HEK293T (cell line): ENCODE measurements around the gene PLPP4.

Source experiments
- CTCF ChIA-PET: fragments of 350-600 bp; formaldehyde crosslinking; extraction: SDS; loops from one replicate; lab custom pipeline; 2021; ENCODE audit warnings: antibody characterized with exemption, inconsistent platforms; lab: Yijun Ruan, JAX
- POLR2A ChIA-PET: fragments of 350-600 bp; formaldehyde crosslinking; extraction: SDS; loops from one replicate; lab custom pipeline; 2020; ENCODE audit warnings: antibody characterized with exemption, inconsistent platforms; lab: Yijun Ruan, JAX
- DNase-seq: peaks from one replicate; pipeline ENCODE4 v3.0.0; 2012; ENCODE audit warnings: mixed read lengths; ENCODE audit errors: extremely low spot score
- ARNT ChIP-seq: fragments of 450-650 bp; IDR thresholded peaks from 2 replicates; pipeline ENCODE4 v1.6.1; 2017; ENCODE audit warnings: mild to moderate bottlenecking
- BHLHE40 ChIP-seq: fragments of 450-650 bp; IDR thresholded peaks from 2 replicates; pipeline ENCODE4 v1.6.1; 2016; ENCODE audit warnings: mild to moderate bottlenecking, moderate library complexity, borderline replicate concordance
- CTBP1 ChIP-seq: fragments of 450-650 bp; IDR thresholded peaks from 2 replicates; pipeline ENCODE4 v1.6.1; 2016; ENCODE audit warnings: borderline replicate concordance
- ELF4 ChIP-seq: fragments of 450-650 bp; IDR thresholded peaks from 2 replicates; pipeline ENCODE4 v1.6.1; 2017; ENCODE audit warnings: antibody characterized with exemption
- FOXA1 ChIP-seq: fragments of 450-650 bp; IDR thresholded peaks from 2 replicates; pipeline ENCODE4 v1.6.1; 2016; ENCODE audit warnings: mild to moderate bottlenecking
- FOXK2 ChIP-seq: fragments of 450-650 bp; IDR thresholded peaks from 2 replicates; pipeline ENCODE4 v1.6.1; 2016; ENCODE audit warnings: mild to moderate bottlenecking
- FOXM1 ChIP-seq: fragments of 450-650 bp; IDR thresholded peaks from 2 replicates; pipeline ENCODE4 v1.6.1; 2017; ENCODE audit warnings: mild to moderate bottlenecking, borderline replicate concordance
- HDGF ChIP-seq: fragments of 450-650 bp; IDR thresholded peaks from 2 replicates; pipeline ENCODE4 v1.6.1; 2017; ENCODE audit warnings: antibody characterized with exemption, borderline replicate concordance
- L3MBTL2 ChIP-seq: fragments of 450-650 bp; conservative IDR thresholded peaks from 2 replicates; pipeline ENCODE4 v1.6.1; 2016; ENCODE audit warnings: mild to moderate bottlenecking
- LEF1 ChIP-seq: fragments of 450-650 bp; IDR thresholded peaks from 2 replicates; pipeline ENCODE4 v1.6.1; 2017; ENCODE audit warnings: mild to moderate bottlenecking, borderline replicate concordance
- NFRKB ChIP-seq: fragments of 450-650 bp; IDR thresholded peaks from 2 replicates; pipeline ENCODE4 v1.6.1; 2016; ENCODE audit warnings: mild to moderate bottlenecking, moderate library complexity
- SP1 ChIP-seq: fragments of 450-650 bp; IDR thresholded peaks from 2 replicates; pipeline ENCODE4 v1.6.1; 2017
- SUZ12 ChIP-seq: fragments of 450-650 bp; IDR thresholded peaks from 2 replicates; pipeline ENCODE4 v1.6.1; 2016; ENCODE audit warnings: mild to moderate bottlenecking
- TARDBP ChIP-seq: fragments of 450-650 bp; IDR thresholded peaks from 2 replicates; pipeline ENCODE4 v1.6.1; 2016
- ZNF384 ChIP-seq: fragments of 450-650 bp; IDR thresholded peaks from 2 replicates; pipeline ENCODE4 v1.6.1; 2016
- TF ChIP-seq, protein P1 (sequence below): fragments of 450-650 bp; IDR thresholded peaks from 2 replicates; pipeline ENCODE4 v1.6.1; 2016

The PLPP4 gene

DNA sequence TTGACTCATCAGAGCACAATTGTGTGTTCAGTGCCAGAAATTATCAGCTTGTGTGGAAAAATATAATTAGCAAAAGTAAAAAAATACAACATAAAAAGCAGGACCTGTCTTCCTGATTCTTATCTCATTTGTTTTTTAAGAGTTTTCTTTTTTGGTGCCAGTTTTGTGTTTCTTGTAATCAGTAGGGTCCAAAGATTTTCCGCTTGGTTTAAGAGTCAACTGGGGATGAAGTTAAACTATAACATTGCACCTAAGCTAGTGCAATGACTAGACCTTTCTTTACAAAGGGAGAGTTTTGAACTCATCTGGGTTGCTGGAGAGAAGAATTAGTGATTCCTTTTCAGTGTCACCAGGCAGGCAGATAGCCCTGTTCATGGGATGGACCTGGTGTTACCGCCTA lies 113.4 kb downstream of the PLPP4 start:
- ChIA-PET POLR2A (no interaction called here), CTCF (no interaction called here)
- DNase-seq, result no peak
- no peak for TF ChIP-seq SUZ12
- no peak for TF ChIP-seq ARNT
- TF ChIP-seq CTBP1, result no peak
- no peak for TF ChIP-seq FOXA1
- TF ChIP-seq ZNF384, result no peak

DNA sequence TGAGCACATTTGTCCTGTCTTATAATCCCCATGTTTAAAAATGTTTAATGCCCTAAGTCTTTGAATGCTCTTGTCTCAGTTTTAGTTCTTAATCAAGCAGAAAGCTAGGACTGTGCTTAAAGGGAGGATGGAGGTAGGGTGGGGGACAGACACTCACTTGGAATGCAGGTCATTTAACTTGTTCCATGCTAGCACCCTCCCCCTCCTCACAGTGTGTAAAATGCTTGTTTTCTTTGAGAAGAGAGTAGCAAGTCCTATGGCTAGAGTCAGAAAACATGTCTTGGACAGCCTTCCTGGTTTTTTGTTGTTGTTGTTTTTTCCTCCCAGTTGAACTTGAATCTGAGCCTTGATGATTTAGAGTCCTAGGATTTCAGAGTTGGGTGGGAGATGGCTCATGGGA lies 114.2 kb downstream of the PLPP4 start:
- no peak for DNase-seq
- TF ChIP-seq FOXA1, result no peak
- TF ChIP-seq TARDBP, result no peak
- TF ChIP-seq ELF4, result no peak
- TF ChIP-seq L3MBTL2, result no peak
- TF ChIP-seq FOXM1, result no peak
- CTCF ChIA-PET, result no interaction called here
- POLR2A ChIA-PET, result no interaction called here

DNA sequence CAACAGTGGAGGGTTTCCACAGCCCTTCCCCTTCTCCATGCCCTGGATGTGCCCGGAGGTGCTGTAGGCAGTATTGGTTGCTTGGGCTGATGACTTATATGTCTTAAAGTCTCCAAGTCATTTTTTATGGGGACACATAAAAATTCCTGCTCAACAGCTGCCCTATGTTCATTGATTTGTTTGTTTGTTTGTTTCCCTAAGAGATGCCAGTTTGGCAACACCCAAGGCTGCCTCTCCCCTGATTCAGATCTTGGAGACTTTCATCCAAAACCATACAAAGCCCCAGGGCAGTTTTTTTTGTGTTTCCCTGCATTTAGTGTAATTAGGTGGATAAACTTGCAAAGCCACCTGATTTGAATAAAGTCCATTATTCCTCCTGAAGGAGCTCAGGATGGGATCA lies 115.3 kb downstream of the PLPP4 start:
- ChIA-PET POLR2A (no interaction called here), CTCF (no interaction called here)
- no peak for DNase-seq
- TF ChIP-seq, protein P1, sequence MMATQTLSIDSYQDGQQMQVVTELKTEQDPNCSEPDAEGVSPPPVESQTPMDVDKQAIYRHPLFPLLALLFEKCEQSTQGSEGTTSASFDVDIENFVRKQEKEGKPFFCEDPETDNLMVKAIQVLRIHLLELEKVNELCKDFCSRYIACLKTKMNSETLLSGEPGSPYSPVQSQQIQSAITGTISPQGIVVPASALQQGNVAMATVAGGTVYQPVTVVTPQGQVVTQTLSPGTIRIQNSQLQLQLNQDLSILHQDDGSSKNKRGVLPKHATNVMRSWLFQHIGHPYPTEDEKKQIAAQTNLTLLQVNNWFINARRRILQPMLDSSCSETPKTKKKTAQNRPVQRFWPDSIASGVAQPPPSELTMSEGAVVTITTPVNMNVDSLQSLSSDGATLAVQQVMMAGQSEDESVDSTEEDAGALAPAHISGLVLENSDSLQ, result no peak
- TF ChIP-seq ZNF384 (no peak), ELF4 (no peak), SUZ12 (no peak), FOXK2 (no peak), BHLHE40 (no peak), ARNT (no peak), FOXA1 (no peak), L3MBTL2 (no peak), FOXM1 (no peak), CTBP1 (no peak), NFRKB (no peak), LEF1 (no peak), TARDBP (no peak), HDGF (no peak), SP1 (no peak)

DNA sequence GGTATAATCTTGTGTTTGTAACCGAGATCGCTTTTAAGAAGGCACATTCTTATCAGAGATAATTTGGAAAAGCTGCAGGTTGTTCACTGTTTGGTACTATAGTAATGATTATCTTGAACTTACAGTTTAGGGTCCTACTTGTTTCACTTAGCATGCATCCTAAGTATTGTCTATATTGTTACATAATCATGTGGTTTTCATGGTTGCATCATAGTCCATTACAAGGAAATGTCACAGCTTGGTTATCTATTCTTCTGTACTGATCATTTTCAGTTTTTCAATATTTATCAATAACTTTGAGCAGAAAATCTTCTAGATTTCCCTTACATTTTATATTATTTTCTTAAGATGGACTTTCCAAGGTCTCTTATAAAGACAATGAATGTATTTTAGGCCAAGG lies 116.3 kb downstream of the PLPP4 start:
- TF ChIP-seq BHLHE40, result no peak
- no peak for TF ChIP-seq ARNT
- TF ChIP-seq HDGF, result no peak
- TF ChIP-seq, protein P1, result no peak
- no peak for TF ChIP-seq FOXA1
- TF ChIP-seq LEF1, result no peak
- TF ChIP-seq FOXK2, result no peak
- no peak for TF ChIP-seq ZNF384
- TF ChIP-seq SUZ12, result no peak
- TF ChIP-seq L3MBTL2, result no peak
- POLR2A ChIA-PET, result no interaction called here
- no peak for DNase-seq
- CTCF ChIA-PET, result no interaction called here

DNA sequence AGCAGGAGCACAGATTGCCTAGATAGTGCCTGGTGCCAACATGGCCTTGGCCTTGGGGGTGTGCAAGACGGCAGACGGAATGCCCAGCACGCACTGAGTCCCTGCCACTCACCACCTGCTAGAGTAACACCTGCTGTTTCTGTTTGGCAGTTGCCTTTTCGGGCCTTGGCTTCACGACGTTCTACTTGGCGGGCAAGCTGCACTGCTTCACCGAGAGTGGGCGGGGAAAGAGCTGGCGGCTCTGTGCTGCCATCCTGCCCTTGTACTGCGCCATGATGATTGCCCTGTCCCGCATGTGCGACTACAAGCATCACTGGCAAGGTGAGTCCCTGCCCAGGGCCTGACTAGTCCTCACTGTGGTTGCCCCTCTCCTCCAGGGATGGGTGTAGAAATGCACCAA lies 118.0 kb downstream of the PLPP4 start:
- DNase-seq, result no peak
- ChIA-PET CTCF (no interaction called here), POLR2A (interaction anchor here (1.5 kb wide), 1 partner anchor 61 kb away, joined by 3 read pairs; no protein-coding TSS in a partner anchor)
- TF ChIP-seq TARDBP (no peak), ELF4 (no peak), ZNF384 (no peak), CTBP1 (no peak), BHLHE40 (no peak), L3MBTL2 (no peak), ARNT (no peak), FOXK2 (no peak), LEF1 (no peak), SUZ12 (no peak), NFRKB (no peak), FOXA1 (no peak), FOXM1 (no peak), SP1 (no peak)
- TF ChIP-seq, protein P1, result no peak

DNA sequence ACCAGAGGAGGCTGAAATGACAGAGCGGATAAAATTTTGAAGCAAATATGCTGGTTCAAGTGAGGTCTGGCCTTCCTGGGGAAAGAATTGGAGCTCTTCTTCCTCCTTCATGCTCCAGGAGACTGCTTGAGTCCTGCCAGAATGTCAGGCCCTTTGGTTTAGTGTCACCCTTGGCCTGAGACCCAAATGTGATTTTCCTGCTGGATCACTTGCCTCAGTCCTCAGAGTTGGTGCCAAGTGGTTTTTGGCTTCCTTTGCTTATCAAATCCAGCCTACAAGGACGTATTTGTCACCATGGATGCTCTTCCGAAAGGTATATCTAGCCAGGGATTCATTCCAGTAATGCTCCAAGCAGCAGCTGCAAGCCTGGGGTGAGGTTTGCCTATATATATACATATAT lies 118.4 kb downstream of the PLPP4 start:
- ChIA-PET CTCF (no interaction called here), POLR2A (interaction anchor here (0.6 to 1.5 kb wide), 2 partner anchors 35 to 61 kb away, joined by 3 read pairs; no protein-coding TSS in a partner anchor)
- no peak for DNase-seq
- TF ChIP-seq ELF4 (no peak), LEF1 (no peak), NFRKB (no peak), SP1 (no peak), TARDBP (no peak), FOXK2 (no peak), FOXA1 (no peak), CTBP1 (no peak), L3MBTL2 (no peak), SUZ12 (no peak), HDGF (no peak)

DNA sequence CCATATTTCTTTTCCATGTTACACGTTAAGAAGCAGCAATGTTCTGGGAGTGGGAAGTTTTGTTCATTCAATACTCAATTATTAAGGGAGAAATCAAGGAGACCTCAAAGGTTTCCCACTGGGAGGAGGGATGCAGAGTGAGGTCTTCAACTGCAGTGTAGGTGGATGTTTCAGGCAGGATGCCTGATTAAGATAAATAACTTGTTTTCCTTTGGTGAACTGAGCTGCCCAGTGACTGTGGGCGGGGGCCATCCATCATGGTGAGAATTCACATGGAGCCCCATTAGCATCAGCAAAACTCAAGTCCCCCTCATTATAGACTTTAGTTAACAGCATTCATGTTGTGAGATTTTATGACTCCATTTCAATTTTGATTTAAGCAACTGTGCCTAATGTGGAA lies 121.1 kb downstream of the PLPP4 start:
- DNase-seq, result no peak
- ChIA-PET POLR2A (no interaction called here), CTCF (no interaction called here)
- TF ChIP-seq CTBP1, result no peak
- no peak for TF ChIP-seq BHLHE40
- TF ChIP-seq, protein P1, result no peak
- TF ChIP-seq ELF4, result no peak
- no peak for TF ChIP-seq FOXM1
- TF ChIP-seq L3MBTL2, result no peak
- TF ChIP-seq FOXA1, result no peak
- no peak for TF ChIP-seq ZNF384
- no peak for TF ChIP-seq LEF1
- no peak for TF ChIP-seq FOXK2
- TF ChIP-seq TARDBP, result no peak
- TF ChIP-seq SP1, result no peak
- no peak for TF ChIP-seq HDGF
- no peak for TF ChIP-seq NFRKB
